HG02642 (cell line): ENCODE measurements around the gene THBS1.

Experiments
- ATAC-seq: cut with Tn5 transposase; IDR thresholded peaks from one replicate; pipeline ENCODE4 v1.9.1; 2021; ENCODE audit warnings: mild to moderate bottlenecking; ENCODE audit not compliant: unreplicated experiment, poor library complexity

Gene THBS1

GRCh38 chr15:39587731-39588530 is 7.1 kb downstream of the THBS1 start:
- no peak for ATAC-seq

GRCh38 chr15:39588531-39589192 is 7.8 kb downstream of the THBS1 start:
- ATAC-seq: no peak

GRCh38 chr15:39589193-39589814 is 8.4 kb downstream of the THBS1 start:
- no peak for ATAC-seq

GRCh38 chr15:39589815-39590644 is 9.2 kb downstream of the THBS1 start:
- ATAC-seq: no peak

GRCh38 chr15:39591141-39591895 is 10.4 kb downstream of the THBS1 start:
- no peak for ATAC-seq

GRCh38 chr15:39591896-39592315 is 11.0 kb downstream of the THBS1 start:
- ATAC-seq: no peak

GRCh38 chr15:39592500-39592899 is 11.6 kb downstream of the THBS1 start:
- ATAC-seq: no peak

GRCh38 chr15:39593071-39593655 is 12.3 kb downstream of the THBS1 start:
- ATAC-seq: no peak

- no peak for ATAC-seq
These were observed 13.0 kb downstream of the THBS1 start for GRCh38 chr15:39593656-39594445.

- no peak for ATAC-seq
These were observed 13.8 kb downstream of the THBS1 start for GRCh38 chr15:39594446-39595337.

GRCh38 chr15:39595338-39596221 is 14.7 kb downstream of the THBS1 start:
- ATAC-seq: no peak

GRCh38 chr15:39596358-39597051 is 15.6 kb downstream of the THBS1 start:
- no peak for ATAC-seq

GRCh38 chr15:39597336-39597735 is 16.5 kb downstream of the THBS1 start:
- ATAC-seq: no peak

GRCh38 chr15:39597751-39598185 is 16.9 kb downstream of the THBS1 start:
- no peak for ATAC-seq

- ATAC-seq: no peak
These were observed 17.4 kb downstream of the THBS1 start for GRCh38 chr15:39598186-39598850.
